Measurements from ENCODE around the gene PIP4K2B. TPM values are rescaled to one million over a fixed set of nuclear protein-coding genes. Genes with fewer than 3 reads are reported as not detected.
A peak's percentile ranks its signal among the peaks of the same experiment; 100 is the strongest.
"Not testable (repeated sequence)": the region's sequence is repeated elsewhere in the genome, so short reads cannot be mapped to it uniquely, and the experiment has no call there.

Gene PIP4K2B
- polyA plus RNA-seq, 3 donors = 78.6 to 80.9 (median 78.6) TPM

DNA sequence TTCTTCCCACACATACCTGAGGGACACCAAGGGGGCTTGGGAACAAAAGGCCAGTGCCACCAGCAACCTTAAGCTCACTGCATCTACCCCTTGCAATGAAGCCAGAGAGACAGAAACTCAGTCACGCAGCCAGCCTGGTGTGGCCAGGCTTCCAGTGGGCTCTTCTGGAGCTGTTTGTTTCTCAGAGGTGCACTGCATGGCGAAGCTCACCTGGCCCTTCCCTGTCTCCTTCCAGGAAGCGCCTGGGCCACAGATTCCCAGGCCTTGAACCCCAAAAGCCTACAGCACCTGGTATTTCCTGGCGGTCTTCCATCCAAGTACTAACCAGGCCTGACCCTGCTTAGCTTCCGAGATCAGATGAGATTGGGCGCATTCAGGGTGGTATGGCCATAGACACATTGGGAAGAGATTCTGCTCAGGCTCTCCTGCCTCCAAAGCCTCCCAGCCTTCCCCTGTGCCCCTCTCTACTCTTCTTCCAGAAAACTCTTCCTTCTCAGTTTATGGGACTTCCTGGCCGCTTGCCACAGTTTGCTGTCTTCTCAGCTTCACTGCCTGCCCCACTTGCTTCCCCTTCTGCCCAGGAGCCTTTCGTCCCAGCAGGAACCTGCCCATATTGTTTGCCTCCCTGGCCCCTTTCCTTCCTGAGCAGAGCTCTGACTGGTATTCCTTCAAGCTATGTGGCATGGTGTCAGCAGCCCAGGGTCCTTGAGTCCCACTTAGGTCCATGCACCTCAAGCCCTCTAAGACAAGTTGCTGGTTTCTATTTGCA, 67.6 kb downstream of the PIP4K2B start:
- DNase-seq = no peak

- no peak for DNase-seq
These were observed 68.6 kb downstream of the PIP4K2B start for GRCh38 chr17:38730526-38731379.

GRCh38 chr17:38729886-38730525, 69.3 kb downstream of the PIP4K2B start, which contains the start of gene CISD3:
TSS of gene CISD3 (plus strand) at chr17:38730341. CDS start at chr17:38730359, 18 bp downstream.
- peak; percentile 81 for DNase-seq

DNA sequence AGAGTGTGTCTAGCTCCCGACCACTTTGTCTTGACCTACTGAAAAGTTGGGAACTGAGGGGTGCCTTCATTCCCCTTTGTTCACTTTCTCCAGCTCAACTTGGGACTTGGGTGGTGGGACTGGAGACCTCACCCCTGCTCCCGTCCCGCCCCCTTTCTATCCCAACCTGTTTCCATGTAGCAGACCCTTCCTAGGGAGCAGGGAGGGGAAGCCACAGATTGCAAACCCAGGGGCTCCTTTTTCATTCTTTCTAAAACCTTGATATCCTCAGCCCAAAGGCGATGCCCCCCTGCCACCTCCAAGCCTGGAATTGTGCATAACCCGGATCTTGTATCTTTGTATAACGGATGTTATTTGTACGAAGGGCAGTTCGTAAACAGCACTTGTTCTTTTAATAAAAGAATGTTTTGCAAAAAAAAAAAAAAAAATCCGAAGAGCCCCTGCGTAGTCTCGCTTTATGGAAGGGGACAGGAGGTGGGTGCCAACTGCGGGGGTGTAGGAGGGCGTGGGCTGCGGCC, 69.9 kb downstream of the PIP4K2B start:
- DNase-seq = no peak

- DNase-seq = no peak
These were observed 71.0 kb downstream of the PIP4K2B start for GRCh38 chr17:38728290-38728831.

DNA sequence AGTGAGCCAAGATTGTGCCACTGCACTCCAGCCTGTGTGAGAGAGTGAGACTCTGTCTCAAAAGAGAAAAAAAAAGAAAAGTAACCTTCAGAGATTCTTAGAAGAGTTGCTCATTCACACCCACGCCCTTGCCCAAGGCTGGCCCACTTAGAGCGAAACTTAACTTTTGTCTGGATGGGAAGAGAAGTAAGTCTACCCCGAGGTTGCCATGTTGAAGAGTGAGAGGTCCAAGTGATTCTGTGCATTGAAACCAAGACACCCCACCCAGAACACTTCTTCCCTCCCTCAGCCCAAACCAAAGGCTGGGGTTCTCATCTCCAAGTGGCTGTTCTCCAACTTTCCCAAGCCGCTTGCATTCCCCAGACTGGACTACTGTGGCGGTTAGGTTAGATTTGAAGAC, 71.6 kb downstream of the PIP4K2B start:
- no peak for DNase-seq

- not testable (repeated sequence) for DNase-seq
These were observed 73.2 kb downstream of the PIP4K2B start for GRCh38 chr17:38726145-38726544.

- DNase-seq = no peak
These were observed 74.3 kb downstream of the PIP4K2B start for GRCh38 chr17:38725066-38725465.

DNA sequence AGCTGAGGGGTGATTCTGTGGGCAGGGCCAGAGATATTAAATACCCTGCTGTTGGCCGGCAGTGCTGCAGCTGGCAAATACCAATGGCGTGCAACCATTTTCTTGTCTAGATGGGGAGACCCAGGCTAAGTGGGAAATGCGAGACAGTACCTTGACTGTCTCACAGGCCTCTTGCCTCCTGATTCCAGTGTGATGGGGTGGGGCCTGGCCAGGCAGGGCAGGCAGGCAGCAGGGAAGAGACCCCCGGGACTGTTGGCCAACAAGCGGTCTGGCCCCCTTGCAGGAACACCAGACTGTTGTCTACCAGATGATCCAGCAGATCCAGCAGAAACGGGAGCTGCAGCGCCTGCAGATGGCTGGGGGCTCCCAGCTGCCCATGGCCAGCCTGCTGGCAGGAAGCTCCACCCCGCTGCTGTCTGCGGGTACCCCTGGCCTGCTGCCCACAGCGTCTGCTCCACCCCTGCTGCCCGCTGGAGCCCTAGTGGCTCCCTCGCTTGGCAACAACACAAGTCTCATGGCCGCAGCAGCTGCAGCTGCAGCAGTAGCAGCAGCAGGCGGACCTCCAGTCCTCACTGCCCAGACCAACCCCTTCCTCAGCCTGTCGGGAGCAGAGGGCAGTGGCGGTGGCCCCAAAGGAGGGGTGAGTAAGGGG, 74.9 kb downstream of the PIP4K2B start:
- no peak for DNase-seq

- no peak for DNase-seq
These were observed 77.6 kb downstream of the PIP4K2B start for GRCh38 chr17:38721802-38722201.

DNA sequence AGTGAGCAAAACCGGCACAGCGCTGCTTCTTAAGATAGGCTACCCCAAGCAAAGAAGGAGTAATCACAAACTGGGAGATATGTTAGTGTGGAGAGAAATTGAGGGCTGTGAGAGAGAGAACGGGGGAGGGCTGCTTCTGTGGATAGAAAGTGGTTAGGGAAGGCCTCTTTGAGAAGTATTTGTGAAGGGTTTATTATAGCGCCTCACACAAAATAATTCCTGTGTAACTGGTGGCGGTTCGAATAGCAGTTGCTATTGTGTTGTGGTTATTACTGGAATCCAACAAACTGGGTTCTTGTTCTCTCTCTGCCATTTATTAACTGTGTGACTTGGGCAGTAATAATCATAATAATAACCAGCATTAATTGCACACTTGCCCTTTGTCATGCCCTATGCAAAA, 78.4 kb downstream of the PIP4K2B start:
- DNase-seq = no peak

DNA sequence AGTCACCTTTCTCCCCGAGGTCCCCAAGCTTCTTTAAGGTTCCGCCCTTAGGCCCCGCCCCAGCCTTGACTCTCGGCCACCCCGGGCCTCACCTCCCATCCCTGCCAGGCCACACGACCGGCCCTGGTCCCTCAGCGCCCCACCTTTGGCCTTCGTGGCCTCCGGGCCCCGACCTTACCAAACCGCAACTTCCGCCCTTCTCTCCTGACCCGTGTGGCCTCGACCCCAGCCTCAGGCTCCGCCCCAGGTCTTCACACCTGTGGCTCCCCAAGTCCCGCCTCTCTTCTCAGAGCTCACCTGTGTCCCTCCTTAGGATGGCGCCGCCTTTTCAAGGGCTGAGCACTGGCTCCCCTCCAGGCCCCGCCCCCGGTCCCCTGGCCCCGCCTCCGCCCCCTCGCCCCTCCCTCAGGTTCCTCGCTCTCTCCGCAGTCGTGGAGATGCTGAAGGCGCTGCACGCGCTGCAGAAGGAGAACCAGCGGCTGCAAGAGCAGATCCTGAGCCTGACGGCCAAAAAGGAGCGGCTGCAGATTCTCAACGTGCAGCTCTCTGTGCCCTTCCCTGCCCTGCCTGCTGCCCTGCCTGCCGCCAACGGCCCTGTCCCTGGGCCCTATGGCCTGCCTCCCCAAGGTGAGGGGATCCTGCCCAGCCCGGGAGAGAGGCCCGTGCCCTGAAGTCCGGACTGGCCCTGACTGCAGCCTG, 79.3 kb downstream of the PIP4K2B start:
- DNase-seq = no peak

GRCh38 chr17:38719289-38719942, 79.9 kb downstream of the PIP4K2B start:
- no peak for DNase-seq

GRCh38 chr17:38717139-38717745, 82.1 kb downstream of the PIP4K2B start:
- no peak for DNase-seq

GRCh38 chr17:38716368-38717005, 82.9 kb downstream of the PIP4K2B start:
- no peak for DNase-seq
